OCI-M2 (cell line): ENCODE data around the gene FOXQ1.

Experiments used
- DNase-seq: peaks from one replicate; lab custom pipeline; 2025; ENCODE audit not compliant: unreplicated experiment; lab: John Stamatoyannopoulos, UW

The FOXQ1 gene

GRCh38 chr6:1311400-1312202 is at the start of gene FOXQ1:
Gene FOXQ1, plus strand, starts transcription at chr6:1312098. Its CDS starts 607 bp downstream, at chr6:1312705.
- DNase-seq = no peak

GRCh38 chr6:1262704-1263038 is 49.2 kb upstream of the FOXQ1 start:
- DNase-seq = no peak

GRCh38 chr6:1263039-1263849 is 48.7 kb upstream of the FOXQ1 start:
- no peak for DNase-seq

GRCh38 chr6:1263850-1264377 is 48.0 kb upstream of the FOXQ1 start:
- DNase-seq = no peak

GRCh38 chr6:1264619-1265445 is 47.1 kb upstream of the FOXQ1 start:
- DNase-seq = no peak

GRCh38 chr6:1266686-1267056 is 45.2 kb upstream of the FOXQ1 start:
- no peak for DNase-seq

- no peak for DNase-seq
These were observed 44.7 kb upstream of the FOXQ1 start for GRCh38 chr6:1267057-1267732.

- no peak for DNase-seq
These were observed 43.8 kb upstream of the FOXQ1 start for GRCh38 chr6:1267790-1268762.

- no peak for DNase-seq
These were observed 40.7 kb upstream of the FOXQ1 start for GRCh38 chr6:1271071-1271763.

- DNase-seq = no peak
These were observed 33.7 kb upstream of the FOXQ1 start for GRCh38 chr6:1278061-1278720.

GRCh38 chr6:1279065-1279464 is 32.8 kb upstream of the FOXQ1 start:
- DNase-seq = no peak

- no peak for DNase-seq
These were observed 31.1 kb upstream of the FOXQ1 start for GRCh38 chr6:1280666-1281300.

GRCh38 chr6:1281746-1282145 is 30.2 kb upstream of the FOXQ1 start:
- no peak for DNase-seq

GRCh38 chr6:1283501-1283900 is 28.4 kb upstream of the FOXQ1 start:
- no peak for DNase-seq

- no peak for DNase-seq
These were observed 26.3 kb upstream of the FOXQ1 start for GRCh38 chr6:1285556-1285955.

- no peak for DNase-seq
These were observed 25.9 kb upstream of the FOXQ1 start for GRCh38 chr6:1285956-1286355.

- no peak for DNase-seq
These were observed 24.8 kb upstream of the FOXQ1 start for GRCh38 chr6:1287103-1287591.

GRCh38 chr6:1290086-1290485 is 21.8 kb upstream of the FOXQ1 start:
- DNase-seq = no peak
